ENCODE data around the gene COBLL1. TPM values are rescaled to one million over a fixed set of nuclear protein-coding genes. Genes with fewer than 3 reads are reported as not detected.
A peak's percentile ranks its signal among the peaks of the same experiment; 100 is the strongest.

The COBLL1 gene
- total RNA-seq, 1 experiment from 2014 or later: 3.6 TPM

GRCh38 chr2:164701565-164701964 lies 140.1 kb downstream of the COBLL1 start:
- Histone ChIP-seq H3F3A (ENCODE audit: low read length, unreplicated experiment) (no peaks in the 10 kb centered on the region), H4K20me1 (ENCODE audit: low read length) (no peaks in the 10 kb centered on the region), H3K9me3 (ENCODE audit: low read length) (no peaks in the 10 kb centered on the region), H3K4me1 (ENCODE audit: insufficient read depth, low read length) (peaks cover 6% of the 10 kb centered on the region; the same call in 1 of the 2 replicates), H3K27me3 (ENCODE audit: low read length) (no peaks in the 10 kb centered on the region), H3K9ac (ENCODE audit: low read length) (no peak overlapping the region), H3K9me2 (replicated peaks; ENCODE audit: low read length) (no peaks in the 10 kb centered on the region), H3K27ac (ENCODE audit: low read length) (no peak overlapping the region), H3K36me3 (ENCODE audit: low read depth, low read length) (no peaks in the 10 kb centered on the region), H2AFZ (ENCODE audit: low read length) (no peak overlapping the region), H3K4me3 (ENCODE audit: low read length) (no peak overlapping the region), H3K79me2 (ENCODE audit: low read length) (no peaks in the 10 kb centered on the region), H3K4me2 (ENCODE audit: low read length) (no peak overlapping the region)
- DNase-seq (no peak), ATAC-seq (no peak)
- POLR2A ChIA-PET (ENCODE audit: unreplicated experiment): no interaction called here
- CTCF ChIA-PET: no interaction called here
- intact Hi-C loops (cut with micrococcal nuclease): no loop called here
- no peak for TF ChIP-seq CTCF (conservative IDR thresholded peaks at IDR 0.05; ENCODE audit: low read depth, low read length)
- no peak for TF ChIP-seq EZH2 (IDR thresholded peaks at IDR 0.05; ENCODE audit: low read length, unreplicated experiment)
- TF ChIP-seq EZH2phosphoT487 (IDR thresholded peaks at IDR 0.05; ENCODE audit: borderline replicate concordance, low read length): no peak
- BruUV-seq (replicated peaks): no TSS peak

GRCh38 chr2:164700390-164700789 lies 141.2 kb downstream of the COBLL1 start:
- ChIA-PET POLR2A (ENCODE audit: unreplicated experiment) (no interaction called here), CTCF (no interaction called here)
- BruUV-seq (replicated peaks): no TSS peak
- ATAC-seq (no peak), DNase-seq (no peak)
- no peaks in the 10 kb centered on the region for H3F3A ChIP-seq (ENCODE audit: low read length, unreplicated experiment)
- TF ChIP-seq EZH2 (IDR thresholded peaks at IDR 0.05; ENCODE audit: low read length, unreplicated experiment): no peak
- no peak for TF ChIP-seq CTCF (conservative IDR thresholded peaks at IDR 0.05; ENCODE audit: low read depth, low read length)
- no peak for TF ChIP-seq EZH2phosphoT487 (IDR thresholded peaks at IDR 0.05; ENCODE audit: borderline replicate concordance, low read length)
- H3K4me2 ChIP-seq (ENCODE audit: low read length): no peak overlapping the region
- no peak overlapping the region for H3K9ac ChIP-seq (ENCODE audit: low read length)
- no peaks in the 10 kb centered on the region for H3K4me1 ChIP-seq (ENCODE audit: insufficient read depth, low read length)
- H3K27ac ChIP-seq (ENCODE audit: low read length): no peak overlapping the region
- H3K9me2 ChIP-seq (replicated peaks; ENCODE audit: low read length): no peaks in the 10 kb centered on the region
- no peaks in the 10 kb centered on the region for H3K79me2 ChIP-seq (ENCODE audit: low read length)
- no peaks in the 10 kb centered on the region for H3K36me3 ChIP-seq (ENCODE audit: low read depth, low read length)
- no peak overlapping the region for H3K4me3 ChIP-seq (ENCODE audit: low read length)
- no peaks in the 10 kb centered on the region for H3K27me3 ChIP-seq (ENCODE audit: low read length)
- intact Hi-C loops (cut with micrococcal nuclease): no loop called here
- H4K20me1 ChIP-seq (ENCODE audit: low read length): no peaks in the 10 kb centered on the region
- no peak overlapping the region for H2AFZ ChIP-seq (ENCODE audit: low read length)
- H3K9me3 ChIP-seq (ENCODE audit: low read length): no peaks in the 10 kb centered on the region

GRCh38 chr2:164697688-164698461 lies 143.7 kb downstream of the COBLL1 start:
- H3K36me3 ChIP-seq (ENCODE audit: low read depth, low read length): no peaks in the 10 kb centered on the region
- H3K4me1 ChIP-seq (ENCODE audit: insufficient read depth, low read length): peaks cover 19% of the 10 kb centered on the region
- H2AFZ ChIP-seq (ENCODE audit: low read length): no peak overlapping the region
- ATAC-seq (peak; percentile 44; the same call in 1 of the 2 replicates), DNase-seq (peak; percentile 54)
- no peaks in the 10 kb centered on the region for H3K79me2 ChIP-seq (ENCODE audit: low read length)
- H3K4me2 ChIP-seq (ENCODE audit: low read length): no peak overlapping the region
- no peaks in the 10 kb centered on the region for H3K9me3 ChIP-seq (ENCODE audit: low read length)
- no peak overlapping the region for H3K9ac ChIP-seq (ENCODE audit: low read length)
- no peaks in the 10 kb centered on the region for H3K9me2 ChIP-seq (replicated peaks; ENCODE audit: low read length)
- intact Hi-C loops (cut with micrococcal nuclease): loop anchor here (1.0 kb wide), 1 partner anchor 19 kb away; no protein-coding TSS in a partner anchor
- no peak for TF ChIP-seq EZH2phosphoT487 (IDR thresholded peaks at IDR 0.05; ENCODE audit: borderline replicate concordance, low read length)
- peak; percentile 79 for TF ChIP-seq CTCF (conservative IDR thresholded peaks at IDR 0.05; ENCODE audit: low read depth, low read length)
- BruUV-seq (replicated peaks): no TSS peak
- ChIA-PET POLR2A (ENCODE audit: unreplicated experiment) (no interaction called here), CTCF (no interaction called here)
- no peaks in the 10 kb centered on the region for H3K27me3 ChIP-seq (ENCODE audit: low read length)
- H3K27ac ChIP-seq (ENCODE audit: low read length): no peak overlapping the region
- no peaks in the 10 kb centered on the region for H3F3A ChIP-seq (ENCODE audit: low read length, unreplicated experiment)
- H4K20me1 ChIP-seq (ENCODE audit: low read length): no peaks in the 10 kb centered on the region
- no peak overlapping the region for H3K4me3 ChIP-seq (ENCODE audit: low read length)

Data from PC-3 (cell line).